GM18909 (cell line): ENCODE results near the gene SIK1.
"Not testable (repeated sequence)": the region's sequence is repeated elsewhere in the genome, so short reads cannot be mapped to it uniquely, and the experiment has no call there.

Source experiments
- ATAC-seq: cut with Tn5 transposase; IDR thresholded peaks from one replicate; pipeline ENCODE4 v1.9.1; 2021; ENCODE audit warnings: mild to moderate bottlenecking; ENCODE audit not compliant: unreplicated experiment, poor library complexity

Gene SIK1

DNA sequence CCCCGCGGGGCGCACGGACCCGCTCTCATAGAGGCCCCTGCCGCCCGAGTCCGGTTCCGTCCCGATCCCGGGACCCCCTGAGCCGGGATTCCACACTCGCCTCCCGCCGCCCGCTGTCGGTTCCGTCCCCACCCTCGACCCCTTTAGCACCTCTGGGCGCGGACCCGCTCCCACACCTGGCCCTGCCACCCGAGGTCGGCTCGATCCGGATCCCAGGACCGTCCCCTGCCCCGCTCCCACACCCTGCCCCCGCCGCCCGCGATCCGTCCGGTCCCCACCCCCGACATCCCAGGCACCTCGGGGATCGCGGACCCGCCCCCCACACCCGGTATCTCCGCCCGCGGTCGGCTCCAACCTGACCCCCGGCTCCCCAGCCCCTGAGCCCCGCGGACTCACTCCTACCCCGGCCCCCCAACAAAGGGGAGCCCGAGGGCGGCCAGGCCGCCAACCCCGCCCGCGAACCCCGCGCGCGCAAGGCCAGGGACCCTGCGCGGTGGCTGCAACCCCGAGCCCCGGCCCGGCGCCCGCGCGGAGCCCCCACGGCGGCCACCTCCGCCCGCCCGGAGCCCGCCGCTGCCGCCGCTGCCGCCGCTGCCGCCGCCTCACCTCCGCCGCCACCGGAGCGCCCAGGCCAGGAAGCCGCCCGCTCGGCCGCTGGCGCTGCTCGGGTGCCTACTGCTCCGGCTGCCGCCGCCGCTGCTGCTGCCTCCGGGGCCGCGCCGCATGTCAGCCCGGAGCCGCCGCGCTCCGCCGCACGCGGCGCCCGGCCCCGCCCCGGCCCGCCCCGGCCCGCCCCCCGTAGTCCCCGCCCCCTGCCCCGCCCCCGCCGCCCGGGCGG, at the start of gene SIK1:
Gene SIK1 (minus strand): TSS at position 728 of the 838 bp plus-strand sequence. CDS start 953 bp downstream, outside the sequence.
- not testable (repeated sequence) for ATAC-seq

DNA sequence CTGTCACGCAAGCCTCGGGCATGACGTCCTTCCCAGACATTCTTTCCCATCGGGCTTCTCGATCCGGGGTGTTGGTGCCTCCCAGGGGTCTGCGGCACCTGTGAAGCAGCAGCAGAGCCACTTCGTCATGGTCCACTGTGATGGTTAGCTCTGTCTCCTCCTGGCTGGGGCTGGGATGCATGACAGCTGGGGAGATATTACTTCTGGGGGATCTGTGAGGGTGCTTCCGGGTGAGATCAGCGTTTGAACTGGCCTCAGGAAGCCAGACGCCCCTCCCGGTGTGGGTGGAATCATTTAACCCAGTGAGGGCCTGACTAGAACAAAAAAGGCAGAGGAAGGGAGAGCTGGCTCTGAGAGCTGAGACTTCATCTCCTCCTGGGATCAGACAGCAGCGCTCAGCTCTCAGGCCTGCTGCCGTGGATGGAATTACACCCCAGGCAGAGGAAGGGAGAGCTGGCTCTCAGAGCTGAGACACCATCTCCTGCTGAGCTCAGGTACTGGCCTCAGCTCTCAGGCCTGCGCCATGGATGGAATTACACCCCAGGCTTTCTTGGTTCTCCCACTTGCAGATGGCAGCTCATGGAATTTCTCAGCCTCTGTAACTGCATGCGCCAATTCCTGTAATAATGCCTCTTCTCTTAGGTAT, 44.8 kb upstream of the SIK1 start:
- ATAC-seq = not testable (repeated sequence)

DNA sequence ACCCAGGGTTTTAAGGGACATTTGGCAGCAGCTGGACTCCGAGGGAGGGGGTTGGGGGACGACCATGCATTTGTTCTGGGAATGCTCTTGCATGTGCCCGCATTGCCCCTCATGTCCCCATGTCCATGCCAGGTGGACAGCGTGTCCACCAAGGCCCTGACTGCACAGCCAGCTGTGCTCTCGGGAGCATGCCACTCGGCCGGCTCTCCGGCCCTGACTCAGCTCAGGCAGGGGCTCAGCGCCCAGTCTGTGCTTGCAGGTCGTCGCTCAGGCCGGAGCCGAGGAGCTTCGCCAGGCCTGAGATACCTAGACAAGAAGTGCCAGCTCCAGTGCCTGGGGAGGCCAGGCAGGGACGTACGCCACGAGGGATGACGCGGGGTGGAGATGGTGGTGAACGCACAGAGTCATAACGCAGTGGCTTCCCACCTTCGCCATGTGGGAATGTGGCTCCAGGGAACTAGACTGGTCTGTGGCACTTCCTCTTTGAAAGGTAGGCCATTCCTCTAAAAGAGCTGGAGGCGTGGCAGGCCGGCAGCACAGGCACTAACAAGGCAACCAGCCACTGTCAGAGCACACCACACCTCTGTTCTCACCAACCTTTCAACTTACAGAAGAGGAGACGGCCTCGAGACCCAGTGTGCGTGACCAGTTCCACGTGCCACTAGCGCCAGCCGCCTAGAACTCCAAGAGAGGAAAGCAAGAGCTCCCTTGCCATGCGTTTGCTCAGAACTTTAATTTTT, 43.0 kb upstream of the SIK1 start:
- not testable (repeated sequence) for ATAC-seq

DNA sequence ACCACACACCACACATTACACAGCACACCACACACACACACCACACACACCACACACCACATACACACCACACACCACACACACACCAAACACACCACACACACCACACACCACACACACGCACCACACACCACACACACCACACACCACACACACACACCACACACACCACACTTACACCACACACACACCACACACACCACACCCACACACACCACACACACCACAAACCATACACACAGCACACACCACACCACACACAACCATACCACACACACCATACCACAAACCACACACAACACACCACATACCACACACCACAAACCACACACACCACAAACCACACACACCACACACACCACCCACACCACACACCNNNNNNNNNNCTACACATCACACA, 40.9 kb upstream of the SIK1 start:
- ATAC-seq = no peak

DNA sequence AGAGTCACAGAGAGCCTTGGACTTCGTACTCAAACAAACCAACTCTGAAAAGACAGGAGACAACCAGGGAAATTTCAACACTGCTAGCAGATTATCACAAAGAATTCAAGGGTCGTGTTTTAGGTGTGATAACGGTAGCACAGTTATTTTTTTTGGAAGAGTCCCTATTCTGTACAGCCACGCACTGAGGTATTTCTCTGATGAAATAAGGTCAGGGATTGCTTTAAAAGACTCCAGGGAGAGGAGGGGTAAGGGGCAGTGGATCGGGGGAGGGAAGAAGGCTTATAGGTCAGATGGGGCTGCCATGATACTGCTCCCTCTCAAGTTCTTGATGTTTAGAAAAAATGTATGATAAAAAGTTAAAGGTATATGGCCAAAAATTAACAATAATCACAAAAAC, 38.2 kb upstream of the SIK1 start:
- not testable (repeated sequence) for ATAC-seq

DNA sequence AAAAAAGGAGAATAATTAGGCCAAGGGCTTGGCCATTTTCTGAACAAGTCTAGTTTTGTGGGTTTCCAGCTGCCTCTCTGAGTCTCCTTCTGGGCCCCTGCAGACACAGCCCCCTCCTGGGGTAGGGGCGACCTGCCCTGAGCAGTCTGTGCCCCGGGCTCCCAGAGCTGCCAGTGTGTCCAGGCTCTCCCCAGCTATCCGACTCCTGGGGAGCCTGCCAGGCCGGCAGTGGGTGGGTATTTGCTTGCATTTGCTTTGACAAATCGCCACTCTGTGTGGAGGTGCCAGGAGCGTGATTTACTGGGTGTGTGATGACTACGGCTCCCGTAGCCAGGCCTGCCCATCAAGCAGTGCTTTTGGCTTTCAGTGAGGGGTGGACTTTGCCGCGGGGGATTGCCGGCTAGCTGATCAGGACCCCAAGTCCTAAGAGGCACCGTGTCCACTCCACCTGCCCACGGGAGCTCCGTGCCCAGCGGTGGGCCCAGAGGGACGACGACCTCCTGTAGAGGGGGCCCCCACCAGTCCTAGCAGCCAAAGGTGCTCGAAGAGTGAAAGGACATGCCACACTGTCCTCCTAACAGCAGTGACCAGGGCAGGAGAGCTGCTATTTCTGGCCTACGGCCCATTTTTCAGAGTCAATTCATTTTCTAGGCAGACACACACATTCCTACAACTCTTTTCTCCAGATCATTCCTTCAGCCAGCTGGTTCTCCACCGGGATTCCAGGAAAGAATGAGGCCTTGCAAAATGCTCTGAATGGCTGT, 36.7 kb upstream of the SIK1 start:
- ATAC-seq = not testable (repeated sequence)

DNA sequence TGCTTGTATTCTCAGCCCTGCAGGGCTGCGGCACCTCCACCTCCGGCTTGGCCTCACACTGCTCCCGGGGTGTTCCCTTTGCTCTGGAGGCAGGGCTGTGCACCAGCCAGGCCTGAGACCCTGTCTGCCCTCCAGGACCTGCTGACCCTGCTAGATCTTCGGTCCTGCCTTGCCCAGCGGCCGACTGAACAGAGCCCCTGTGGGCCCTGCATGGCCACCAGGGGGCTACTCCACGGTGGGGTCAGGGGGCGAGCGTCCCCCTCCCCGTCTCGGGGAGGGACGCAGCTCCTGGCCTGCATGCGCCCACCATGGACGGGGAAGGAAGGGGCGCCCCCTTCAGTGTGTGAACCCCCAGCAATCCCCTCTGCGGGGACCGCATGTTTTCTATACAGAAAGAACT, 36.0 kb upstream of the SIK1 start:
- ATAC-seq = not testable (repeated sequence)

DNA sequence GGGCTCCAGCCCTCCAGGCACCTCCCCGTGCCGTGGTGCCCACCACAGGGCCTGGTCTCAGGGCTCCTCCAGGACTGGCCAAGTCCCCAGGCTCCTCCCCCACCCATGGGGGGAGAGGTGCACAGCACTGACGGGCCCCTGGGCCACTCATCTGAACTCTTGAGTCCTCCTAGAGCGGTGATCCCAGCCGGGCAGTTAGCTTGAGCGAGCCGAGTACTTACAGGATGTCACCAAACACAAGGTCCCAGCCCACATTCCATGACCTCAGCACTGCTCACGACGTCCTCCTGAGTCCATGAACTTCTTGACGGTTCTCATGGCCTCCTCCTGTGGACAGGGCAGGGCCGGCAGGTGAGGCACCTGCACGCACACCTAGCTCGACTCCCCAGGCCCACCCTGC, 33.5 kb upstream of the SIK1 start:
- not testable (repeated sequence) for ATAC-seq

DNA sequence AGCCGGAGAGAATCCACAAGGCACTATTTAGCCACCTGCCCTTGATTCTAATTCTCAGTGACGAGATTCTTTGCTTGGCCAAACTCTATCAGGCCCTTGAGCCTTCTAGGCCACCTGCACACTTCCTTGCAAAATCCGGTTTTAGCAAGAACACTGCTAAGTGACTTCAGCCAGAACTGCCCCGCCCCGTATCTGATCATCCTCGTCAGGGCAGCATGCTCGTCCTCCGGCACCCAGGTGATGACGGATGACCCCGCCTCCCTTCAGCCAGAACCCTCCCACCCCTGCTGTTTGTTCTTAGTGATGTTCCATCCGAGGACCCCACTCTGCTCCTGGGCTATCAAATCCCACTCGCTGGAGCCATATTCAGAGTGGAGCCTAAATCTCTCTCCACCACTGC, 32.1 kb upstream of the SIK1 start:
- not testable (repeated sequence) for ATAC-seq

DNA sequence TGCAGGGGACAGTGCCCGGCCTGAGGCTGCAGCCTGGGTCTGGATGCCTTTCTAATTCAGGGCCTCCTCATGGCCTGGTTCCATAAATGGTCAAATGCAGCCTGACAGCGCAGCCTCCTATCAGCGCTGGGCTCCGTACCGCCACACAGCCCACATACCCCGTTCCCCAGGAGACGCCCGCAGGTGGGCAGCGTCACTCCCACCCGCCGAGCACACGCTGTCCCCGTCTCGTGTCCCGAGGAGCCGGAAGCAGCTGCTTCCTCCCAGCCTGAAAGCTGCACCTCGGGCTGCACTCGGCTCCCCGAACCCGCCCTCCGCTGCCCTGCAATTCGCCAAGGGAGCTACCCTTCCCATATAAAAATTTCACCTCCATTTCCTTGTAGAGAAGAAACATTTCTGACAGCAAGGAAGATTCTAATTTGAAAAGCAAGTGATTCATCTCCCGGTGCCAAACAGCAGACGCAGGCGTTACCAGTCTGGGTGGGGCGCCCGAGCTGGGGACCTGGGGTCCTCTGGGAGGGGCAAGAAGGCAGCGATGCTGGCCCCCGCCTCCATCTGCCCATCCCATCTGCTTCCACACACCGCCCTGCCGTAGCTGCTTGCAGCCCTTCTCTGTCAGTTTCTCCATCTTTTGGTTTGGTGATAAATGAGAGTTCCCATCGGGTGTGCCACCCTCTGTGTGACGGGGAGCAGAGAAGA, 29.8 kb upstream of the SIK1 start:
- ATAC-seq = not testable (repeated sequence)

DNA sequence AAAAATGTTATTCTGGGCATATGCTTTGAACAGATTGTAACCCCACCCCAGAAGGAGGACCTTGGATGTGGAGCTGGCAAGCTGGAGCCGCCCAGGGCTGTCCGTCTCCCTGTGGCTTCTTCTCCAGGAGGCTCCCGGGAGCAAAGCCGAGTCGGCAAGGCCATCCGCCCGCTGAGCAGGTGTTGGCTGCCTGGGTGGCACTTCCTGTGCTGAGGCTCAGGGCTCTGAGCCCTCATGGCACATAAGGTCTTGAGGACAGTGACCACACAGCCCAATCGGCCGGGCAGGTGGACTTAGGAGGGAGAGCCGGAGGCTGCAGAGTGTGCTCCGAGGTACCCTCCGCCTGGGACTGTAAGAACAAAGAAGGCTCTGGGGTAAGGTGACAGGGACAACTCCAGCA, 28.8 kb upstream of the SIK1 start:
- not testable (repeated sequence) for ATAC-seq

DNA sequence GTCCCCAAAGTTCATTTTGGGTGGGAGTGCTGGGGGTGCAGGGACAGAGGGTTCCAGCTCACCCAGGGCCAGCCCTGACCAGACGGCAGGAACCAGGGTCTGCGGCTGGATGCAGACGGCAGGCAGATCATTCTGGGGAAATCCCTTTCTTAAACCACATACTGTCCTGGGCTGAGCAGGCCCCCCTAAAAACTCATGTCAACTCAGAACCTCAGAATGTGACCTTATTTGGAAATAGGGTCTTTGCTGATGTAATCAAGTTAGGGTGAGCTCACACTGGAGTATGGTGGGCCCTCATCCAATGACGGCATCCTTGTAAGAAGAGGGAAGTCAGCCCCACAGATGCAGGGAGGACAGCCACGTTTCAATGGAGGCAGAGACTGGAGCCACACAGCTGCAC, 27.2 kb upstream of the SIK1 start:
- ATAC-seq = not testable (repeated sequence)

DNA sequence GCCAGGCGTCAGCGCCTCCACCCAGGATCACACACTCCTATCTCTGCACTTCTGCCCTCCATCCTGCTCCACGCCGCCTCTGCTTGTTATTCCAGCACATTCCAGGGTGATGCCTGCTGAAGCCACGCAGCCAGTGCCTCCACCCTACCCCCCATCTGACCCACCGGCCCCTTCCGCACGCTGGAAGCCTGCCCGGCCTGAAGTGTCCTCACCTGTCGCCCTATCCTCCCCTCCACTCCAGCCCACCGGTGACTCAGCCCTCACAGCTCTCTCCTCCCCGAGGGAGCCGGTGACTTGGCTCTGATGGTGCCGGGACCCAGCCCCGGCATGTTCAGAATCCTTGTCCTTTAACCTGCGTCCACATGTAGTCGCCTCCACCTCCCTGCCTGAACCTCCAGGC, 24.9 kb upstream of the SIK1 start:
- not testable (repeated sequence) for ATAC-seq

DNA sequence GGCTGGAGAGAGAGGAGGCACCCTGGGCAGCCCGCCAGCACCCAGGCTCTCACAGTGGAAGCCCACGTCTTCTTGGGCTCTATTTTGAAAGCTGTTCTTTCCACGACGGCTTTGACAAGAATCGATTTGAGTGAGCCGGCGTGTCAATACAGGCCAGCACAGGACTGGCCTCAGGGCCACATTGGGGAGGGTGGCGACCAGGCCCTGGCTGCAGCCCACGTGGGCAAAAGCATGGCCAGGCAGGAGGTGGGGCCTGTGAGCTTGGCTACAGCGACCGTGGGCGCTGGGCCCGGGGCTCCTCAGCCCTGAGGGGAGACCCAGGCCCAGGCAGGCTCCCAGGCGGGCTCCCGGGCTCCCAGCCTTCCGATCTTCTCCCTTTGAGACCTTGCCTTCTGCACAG, 23.4 kb upstream of the SIK1 start:
- ATAC-seq = not testable (repeated sequence)

DNA sequence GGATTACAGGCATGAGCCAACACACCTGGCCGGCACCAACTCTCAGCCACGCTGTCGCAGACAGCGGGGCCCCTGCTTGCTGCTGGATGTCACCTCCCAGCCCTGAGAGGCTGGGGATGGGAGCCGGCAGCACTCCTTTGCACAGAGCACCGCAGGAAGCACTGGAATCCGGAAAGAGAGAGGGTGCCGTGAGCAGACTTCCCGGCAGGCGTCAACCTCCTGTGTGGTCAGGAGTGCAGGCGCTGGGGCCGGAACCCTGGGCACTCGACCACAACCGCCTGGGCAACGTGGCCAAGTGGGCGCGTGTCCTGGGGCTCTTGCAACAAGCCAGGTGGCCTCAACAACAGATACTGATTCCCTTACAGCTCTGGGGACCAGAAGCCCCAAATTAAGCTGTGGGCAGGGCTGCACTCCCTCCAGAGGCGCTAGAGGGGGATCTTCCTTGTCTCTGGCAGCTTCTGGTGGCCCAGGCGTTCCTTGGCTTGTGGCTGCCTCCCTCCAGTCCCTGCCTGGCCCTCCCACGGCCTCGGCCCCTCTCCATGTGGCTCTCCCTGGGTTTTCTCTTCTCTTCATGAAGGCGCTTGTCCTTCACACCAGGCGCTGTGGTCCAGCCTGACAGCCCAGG, 20.5 kb upstream of the SIK1 start:
- ATAC-seq = not testable (repeated sequence)

DNA sequence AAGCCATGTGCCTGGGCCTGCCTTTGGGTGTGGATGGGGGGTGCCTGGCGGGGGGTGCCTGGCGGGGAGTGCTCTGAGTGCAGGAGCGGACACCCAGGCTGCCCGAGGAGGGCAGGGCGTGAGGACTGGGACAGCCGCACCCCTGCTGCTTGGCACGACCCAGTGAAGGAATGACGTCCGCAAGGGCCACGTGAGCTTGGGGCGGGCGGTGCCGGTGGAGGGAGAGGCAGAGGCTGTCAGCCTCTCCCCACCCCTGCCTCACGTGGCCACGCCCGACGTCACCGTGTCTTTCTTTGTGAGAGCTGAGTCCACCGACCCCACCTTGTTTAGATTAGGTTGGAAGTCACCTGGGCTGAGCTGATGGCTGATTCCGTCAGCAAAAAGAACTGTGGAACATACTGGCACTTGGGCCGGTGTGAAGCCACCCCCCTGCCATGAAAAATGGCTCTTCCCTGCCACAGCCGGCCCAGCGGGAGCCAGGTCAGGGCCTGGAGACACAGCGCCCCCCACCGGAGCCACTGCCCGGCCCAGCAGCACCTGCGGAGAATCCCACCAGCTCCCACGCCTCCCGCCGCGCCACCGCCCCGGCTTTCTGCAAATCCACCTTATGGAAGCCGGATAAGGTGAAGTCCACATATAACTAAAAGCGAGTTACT, 19.5 kb upstream of the SIK1 start:
- ATAC-seq = not testable (repeated sequence)

DNA sequence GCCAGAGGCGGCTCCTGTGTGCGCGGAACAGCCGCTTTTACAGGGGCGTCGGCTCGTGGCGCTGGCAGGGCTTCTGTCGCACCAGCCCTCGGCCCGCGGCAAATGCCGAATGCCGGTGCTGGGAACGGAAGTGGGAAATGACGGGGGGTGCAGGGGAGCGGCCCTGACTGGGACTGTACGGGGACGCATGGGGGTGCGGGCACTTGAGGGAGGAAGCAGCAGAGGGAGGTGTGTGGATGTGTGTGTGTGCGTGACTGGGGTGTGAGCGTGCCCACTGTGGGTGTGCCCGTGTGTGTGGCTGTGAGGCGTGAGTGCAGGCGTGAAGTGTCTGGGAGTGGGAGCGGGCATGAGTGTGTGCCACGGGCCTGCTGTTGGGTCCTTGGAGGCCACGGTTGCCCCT, 17.6 kb upstream of the SIK1 start:
- ATAC-seq = not testable (repeated sequence)

DNA sequence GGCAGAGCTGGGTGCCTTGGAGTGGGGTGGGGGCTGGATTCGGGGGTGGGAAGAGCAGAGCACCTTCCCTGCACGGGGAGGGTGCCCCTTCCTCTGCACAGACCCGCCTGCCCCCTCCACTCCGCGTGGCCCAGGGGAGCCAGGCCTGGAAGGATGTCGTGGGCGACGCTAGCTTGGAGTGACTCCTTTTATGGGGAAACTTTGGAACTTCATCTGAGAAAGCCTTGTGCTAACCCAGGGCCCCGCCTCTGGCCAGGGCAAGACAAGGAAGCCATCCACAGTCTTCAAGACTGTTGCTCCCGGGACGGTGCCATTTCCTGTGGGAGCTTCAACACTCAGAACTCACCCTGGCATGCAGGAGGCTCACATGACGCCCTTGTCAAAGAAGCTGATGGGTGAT, 15.6 kb upstream of the SIK1 start:
- not testable (repeated sequence) for ATAC-seq
